H1 (cell line): Measurements from ENCODE around the gene ARSA.

Experiments
- CBX8 ChIP-seq: fragments of 300-800, 300-1000 bp; sonication (generic); IDR thresholded peaks from 2 replicates; pipeline ENCODE4 v1.7.1; 2016; ENCODE audit warnings: low read depth, low read length, borderline replicate concordance
- CEBPB ChIP-seq: IDR thresholded peaks from 2 replicates; pipeline ENCODE4 v1.6.1; 2012; ENCODE audit warnings: low read depth, low read length
- CHD1 ChIP-seq: IDR thresholded peaks from 2 replicates; pipeline ENCODE4 v1.6.1; 2012; ENCODE audit warnings: low read depth, low read length, improper control_type of control experiment
- EP300 ChIP-seq, 2 experiments: IDR thresholded peaks; 1 replicate in 1 of 2; 2 replicates in 1 of 2; pipeline ENCODE4 v1.6.1; 2011 to 2012; ENCODE audit warnings: low read depth in 2 of 2, low read length in 2 of 2, mild to moderate bottlenecking in 2 of 2, borderline replicate concordance in 1 of 2, inconsistent platforms in 1 of 2, moderate library complexity in 1 of 2
- GABPA ChIP-seq: IDR thresholded peaks from 2 replicates; pipeline ENCODE4 v1.6.1; 2011; ENCODE audit warnings: mild to moderate bottlenecking, low read length, moderate library complexity, borderline replicate concordance; ENCODE audit not compliant: insufficient read depth
- JUN ChIP-seq: IDR thresholded peaks from 2 replicates; pipeline ENCODE4 v1.6.1; 2011; ENCODE audit warnings: low read depth, mild to moderate bottlenecking, improper control_type of control experiment, low read length
- NANOG ChIP-seq: IDR thresholded peaks from 2 replicates; pipeline ENCODE4 v1.6.1; 2011; ENCODE audit warnings: low read length, low read depth, mild to moderate bottlenecking, inconsistent platforms; ENCODE audit not compliant: insufficient read depth, poor library complexity, severe bottlenecking
- POLR2A ChIP-seq, 2 experiments: IDR thresholded peaks; 1 replicate in 1 of 2; 2 replicates in 1 of 2; pipeline ENCODE4 v1.6.1; 2011; ENCODE audit warnings: low read depth in 2 of 2, low read length in 2 of 2, mild to moderate bottlenecking in 2 of 2; ENCODE audit errors: control extremely low read depth in 1 of 2
- RFX5 ChIP-seq: IDR thresholded peaks from 2 replicates; pipeline ENCODE4 v1.6.1; 2011; ENCODE audit warnings: low read depth, low read length, improper control_type of control experiment, borderline replicate concordance
- SUZ12 ChIP-seq: fragments of 200-600 bp; sonication (generic); IDR thresholded peaks from 2 replicates; pipeline ENCODE4 v1.6.1; 2012; ENCODE audit warnings: mild to moderate bottlenecking, inconsistent platforms, low read length, moderate library complexity, mixed read lengths
- YY1 ChIP-seq: IDR thresholded peaks from 2 replicates; pipeline ENCODE4 v1.6.1; 2011; ENCODE audit warnings: low read depth, mild to moderate bottlenecking, low read length
- TF ChIP-seq, protein P1 (sequence below), 3 experiments: IDR thresholded peaks; 1 replicate in 2 of 3; 2 replicates in 1 of 3; pipeline versions ENCODE4 v1.5.1 to v1.6.1; 2011; ENCODE audit warnings: low read length in 3 of 3, mild to moderate bottlenecking in 3 of 3, inconsistent platforms in 2 of 3, low read depth in 1 of 3, moderate library complexity in 1 of 3; ENCODE audit not compliant: insufficient read depth in 1 of 3; ENCODE audit errors: control extremely low read depth in 1 of 3

DNA sequence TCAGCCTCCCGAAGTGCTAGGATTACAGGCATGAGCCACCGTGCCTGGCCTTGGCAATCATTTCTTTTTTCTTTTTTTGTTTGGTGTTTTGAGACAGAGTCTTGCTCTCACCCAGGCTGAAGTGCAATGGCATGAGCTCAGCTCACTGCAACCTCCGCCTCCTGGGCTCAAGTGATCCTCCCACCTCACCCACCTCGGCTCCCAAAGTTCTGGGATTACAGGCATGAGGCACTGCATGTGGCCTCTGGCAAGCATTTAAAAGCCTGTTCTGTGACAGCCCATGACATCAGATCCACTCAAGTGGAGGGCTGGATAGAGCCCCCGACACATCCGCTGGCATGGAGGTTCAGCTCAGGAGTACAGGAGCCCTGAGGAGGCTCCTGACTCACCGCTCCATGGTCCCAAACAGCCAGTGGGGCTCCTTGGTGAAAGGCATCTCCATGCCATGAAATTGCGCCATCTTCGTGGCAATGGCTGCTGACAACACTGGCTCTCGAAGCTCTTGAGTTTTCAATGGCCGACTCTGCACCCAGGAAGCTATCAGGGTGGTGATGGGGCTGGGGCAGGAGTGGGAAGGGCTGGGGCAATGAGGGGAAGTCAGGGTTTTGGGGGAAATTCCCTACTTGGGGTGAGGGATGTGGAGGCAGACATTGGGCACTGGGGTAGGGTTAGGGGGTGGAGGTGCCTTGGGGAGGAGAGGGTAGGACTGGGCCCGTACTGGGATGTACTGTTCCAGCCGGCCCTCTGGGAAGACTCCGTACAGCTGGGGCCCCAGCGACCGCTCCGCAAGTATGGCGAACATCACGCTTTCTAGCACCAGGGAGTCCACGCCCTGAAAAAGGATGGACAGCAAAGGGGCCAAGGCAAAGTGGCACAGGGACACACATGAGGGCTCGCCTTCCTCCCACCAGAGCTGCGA lies 46.7 kb downstream of the ARSA start:
- TF ChIP-seq, protein P1, sequence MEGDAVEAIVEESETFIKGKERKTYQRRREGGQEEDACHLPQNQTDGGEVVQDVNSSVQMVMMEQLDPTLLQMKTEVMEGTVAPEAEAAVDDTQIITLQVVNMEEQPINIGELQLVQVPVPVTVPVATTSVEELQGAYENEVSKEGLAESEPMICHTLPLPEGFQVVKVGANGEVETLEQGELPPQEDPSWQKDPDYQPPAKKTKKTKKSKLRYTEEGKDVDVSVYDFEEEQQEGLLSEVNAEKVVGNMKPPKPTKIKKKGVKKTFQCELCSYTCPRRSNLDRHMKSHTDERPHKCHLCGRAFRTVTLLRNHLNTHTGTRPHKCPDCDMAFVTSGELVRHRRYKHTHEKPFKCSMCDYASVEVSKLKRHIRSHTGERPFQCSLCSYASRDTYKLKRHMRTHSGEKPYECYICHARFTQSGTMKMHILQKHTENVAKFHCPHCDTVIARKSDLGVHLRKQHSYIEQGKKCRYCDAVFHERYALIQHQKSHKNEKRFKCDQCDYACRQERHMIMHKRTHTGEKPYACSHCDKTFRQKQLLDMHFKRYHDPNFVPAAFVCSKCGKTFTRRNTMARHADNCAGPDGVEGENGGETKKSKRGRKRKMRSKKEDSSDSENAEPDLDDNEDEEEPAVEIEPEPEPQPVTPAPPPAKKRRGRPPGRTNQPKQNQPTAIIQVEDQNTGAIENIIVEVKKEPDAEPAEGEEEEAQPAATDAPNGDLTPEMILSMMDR (IDR thresholded peaks at IDR 0.05; ENCODE audit: control extremely low read depth in 1 of 3, insufficient read depth in 1 of 3, low read depth in 1 of 3, low read length in 3 of 3), result no peak
- TF ChIP-seq JUN, result no peak
- no peak for TF ChIP-seq RFX5
- TF ChIP-seq YY1, result no peak
- no peak for TF ChIP-seq CBX8
- no peak for TF ChIP-seq EP300 (IDR thresholded peaks at IDR 0.05; ENCODE audit: borderline replicate concordance in 1 of 2, low read depth in 2 of 2, low read length in 2 of 2)
- TF ChIP-seq POLR2A (IDR thresholded peaks at IDR 0.05; ENCODE audit: control extremely low read depth in 1 of 2, low read depth in 2 of 2, low read length in 2 of 2), result no peak
- no peak for TF ChIP-seq GABPA
- no peak for TF ChIP-seq CHD1
- no peak for TF ChIP-seq CEBPB
- no peak for TF ChIP-seq SUZ12
- no peak for TF ChIP-seq NANOG
